Osteoblast (primary cell): ENCODE measurements around the gene MRLN. TPM values are rescaled to one million over a fixed set of nuclear protein-coding genes. Genes with fewer than 3 reads are reported as not detected.

Experiments used
- DNase-seq: peaks from one replicate; pipeline ENCODE4 v3.0.0; 2011; ENCODE audit warnings: low spot score, mixed read lengths; ENCODE audit not compliant: insufficient read length; ENCODE audit errors: missing footprints
- H2AFZ ChIP-seq: 2 replicates; pipeline ENCODE4 v1.6.0; 2011; ENCODE audit warnings: mild to moderate bottlenecking, low read length
- H3K27ac ChIP-seq: 2 replicates; pipeline ENCODE4 v1.5.1; 2011; ENCODE audit warnings: mild to moderate bottlenecking, low read depth, low read length, moderate library complexity
- H3K27me3 ChIP-seq: 2 replicates; pipeline ENCODE4 v1.6.0; 2012; ENCODE audit warnings: mild to moderate bottlenecking, control low read depth, inconsistent platforms, low read length, moderate library complexity; ENCODE audit not compliant: insufficient read depth
- H3K36me3 ChIP-seq: 2 replicates; pipeline ENCODE4 v1.5.1; 2011; ENCODE audit warnings: mild to moderate bottlenecking, low read length, control low read depth, moderate library complexity; ENCODE audit not compliant: insufficient read depth
- H3K4me1 ChIP-seq: 2 replicates; pipeline ENCODE4 v1.5.1; 2011; ENCODE audit warnings: mild to moderate bottlenecking, low read length, control low read depth, moderate library complexity; ENCODE audit not compliant: insufficient read depth
- H3K4me2 ChIP-seq: 2 replicates; pipeline ENCODE4 v1.6.0; 2011; ENCODE audit warnings: mild to moderate bottlenecking, low read length; ENCODE audit not compliant: insufficient read depth
- H3K4me3 ChIP-seq: fragments of 200-600 bp; sonication (generic); 3 replicates; pipeline ENCODE4 v1.5.1; 2012; ENCODE audit warnings: mild to moderate bottlenecking, low read length, inconsistent platforms; ENCODE audit not compliant: insufficient read depth
- H3K79me2 ChIP-seq: 2 replicates; pipeline ENCODE4 v1.6.0; 2012; ENCODE audit warnings: mild to moderate bottlenecking, low read length, control low read depth, inconsistent platforms; ENCODE audit not compliant: insufficient read depth
- H3K9me3 ChIP-seq: 2 replicates; pipeline ENCODE4 v1.5.1; 2011; ENCODE audit warnings: low read depth, low read length, control low read depth
- H4K20me1 ChIP-seq: 2 replicates; pipeline ENCODE4 v1.6.0; 2012; ENCODE audit warnings: mild to moderate bottlenecking, low read length, control low read depth; ENCODE audit not compliant: insufficient read depth
- CTCF ChIP-seq: IDR thresholded peaks from 2 replicates; pipeline ENCODE4 v1.5.1; 2011; ENCODE audit warnings: mild to moderate bottlenecking, low read depth, low read length, moderate library complexity; ENCODE audit errors: extremely low read depth
- total RNA-seq: library from RNA; depleted of rRNA; stranded (reverse); fragments of >200 nt; gene quantifications from 2 replicates; pipeline ENCODE4 v1.2.3, GENCODE V29; 2012

MRLN gene
- total RNA-seq, 1 donor, result not detected

- no peaks in the 10 kb centered on the region for H3K9me3 ChIP-seq
- no peak overlapping the region for H2AFZ ChIP-seq
- no peak overlapping the region for H3K27ac ChIP-seq
- no peaks in the 10 kb centered on the region for H4K20me1 ChIP-seq
- TF ChIP-seq CTCF, result no peak
- H3K4me3 ChIP-seq, result no peak overlapping the region
- no peaks in the 10 kb centered on the region for H3K27me3 ChIP-seq
- no peaks in the 10 kb centered on the region for H3K4me1 ChIP-seq
- DNase-seq, result no peak
- H3K36me3 ChIP-seq, result no peaks in the 10 kb centered on the region
- no peak overlapping the region for H3K4me2 ChIP-seq
- H3K79me2 ChIP-seq, result no peaks in the 10 kb centered on the region
Observed at GRCh38 chr10:59724098-59724938, 28.9 kb downstream of the MRLN start.

GRCh38 chr10:59720377-59720776 lies 32.9 kb downstream of the MRLN start:
- no peaks in the 10 kb centered on the region for H3K79me2 ChIP-seq
- H3K9me3 ChIP-seq, result no peaks in the 10 kb centered on the region
- no peak overlapping the region for H2AFZ ChIP-seq
- no peaks in the 10 kb centered on the region for H3K4me1 ChIP-seq
- H3K36me3 ChIP-seq, result no peaks in the 10 kb centered on the region
- H3K4me3 ChIP-seq, result no peak overlapping the region
- no peaks in the 10 kb centered on the region for H4K20me1 ChIP-seq
- H3K27me3 ChIP-seq, result no peaks in the 10 kb centered on the region
- no peak overlapping the region for H3K27ac ChIP-seq
- DNase-seq, result no peak
- TF ChIP-seq CTCF, result no peak
- no peak overlapping the region for H3K4me2 ChIP-seq

- Histone ChIP-seq H4K20me1 (no peaks in the 10 kb centered on the region), H3K9me3 (no peaks in the 10 kb centered on the region), H3K36me3 (no peaks in the 10 kb centered on the region), H3K27me3 (peaks cover 6% of the 10 kb centered on the region), H3K79me2 (no peaks in the 10 kb centered on the region), H3K4me3 (no peak overlapping the region), H3K4me1 (no peaks in the 10 kb centered on the region), H2AFZ (no peak overlapping the region), H3K4me2 (no peak overlapping the region), H3K27ac (no peak overlapping the region)
- no peak for DNase-seq
- peak; percentile 21 for TF ChIP-seq CTCF
Observed at GRCh38 chr10:59719374-59719773, 33.9 kb downstream of the MRLN start.

GRCh38 chr10:59718257-59718656 lies 35.0 kb downstream of the MRLN start:
- Histone ChIP-seq H3K4me2 (no peak overlapping the region), H4K20me1 (no peaks in the 10 kb centered on the region), H3K9me3 (no peaks in the 10 kb centered on the region), H3K4me1 (no peaks in the 10 kb centered on the region), H3K79me2 (no peaks in the 10 kb centered on the region), H2AFZ (no peak overlapping the region), H3K4me3 (no peak overlapping the region), H3K36me3 (no peaks in the 10 kb centered on the region), H3K27me3 (peaks cover 9% of the 10 kb centered on the region), H3K27ac (no peak overlapping the region)
- no peak for TF ChIP-seq CTCF
- DNase-seq, result no peak
